T47D (cell line): ENCODE data around the gene NDUFA7.
A peak's percentile ranks its signal among the peaks of the same experiment; 100 is the strongest.

ENCODE experiments used
- DNase-seq, 2 experiments: peaks; one replicate each; pipeline versions ENCODE4 v3.0.0 to v3.0.0-alpha.2; 2011 to 2012; ENCODE audit warnings: low read depth in 1 of 2, low spot score in 1 of 2
- JUND ChIP-seq: IDR thresholded peaks from 2 replicates; pipeline ENCODE4 v1.6.1; 2012; ENCODE audit warnings: low read depth
- in situ Hi-C: cut with HindIII; loops from 2 replicates; pipeline ENCODE4 v1.10.0; 2016; ENCODE audit warnings: low sequenced_read_pairs, low pct_unique_long_range_greater_than_20kb

The NDUFA7 gene

DNA sequence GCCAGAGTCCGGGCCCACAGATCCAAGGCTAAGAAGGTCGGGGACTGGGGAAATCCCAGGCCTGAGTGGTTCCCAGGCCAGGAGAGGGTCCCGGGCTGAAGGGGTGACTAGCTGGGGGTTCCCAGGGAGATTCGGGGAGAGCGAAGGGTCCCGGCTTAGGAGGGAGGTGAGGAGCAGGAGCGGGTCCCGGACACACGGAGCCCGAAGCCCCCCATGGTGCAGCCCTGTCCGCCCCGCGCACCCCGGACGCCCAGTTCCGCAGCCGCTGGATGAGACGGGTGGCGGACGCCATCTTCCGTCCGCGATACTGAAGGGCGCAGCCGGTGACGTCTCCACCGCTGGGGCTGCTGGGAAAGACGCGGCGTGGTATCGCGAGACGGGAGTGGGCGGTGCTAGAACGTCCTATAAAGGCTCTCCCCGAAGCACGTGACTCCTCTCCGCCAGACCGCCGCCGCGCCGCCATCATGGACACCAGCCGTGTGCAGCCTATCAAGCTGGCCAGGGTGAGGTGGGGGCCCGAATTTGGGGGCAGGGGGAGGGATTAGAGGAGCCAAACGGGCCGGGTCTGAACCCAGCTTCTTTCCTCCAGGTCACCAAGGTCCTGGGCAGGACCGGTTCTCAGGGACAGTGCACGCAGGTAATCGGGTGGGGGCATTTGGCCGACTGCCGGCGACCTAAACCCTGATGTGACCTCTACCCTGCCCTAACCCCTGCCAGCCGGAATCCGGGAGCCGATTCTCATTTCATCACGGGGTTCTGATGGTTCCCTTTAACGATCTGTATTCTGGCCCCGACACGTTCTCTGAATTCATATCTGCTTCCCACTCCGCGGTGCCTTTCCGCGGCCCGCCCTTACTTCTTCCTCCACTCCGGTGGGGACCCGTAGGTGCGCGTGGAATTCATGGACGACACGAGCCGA lies at the start of gene NDUFA7, which contains the start of gene RPS28:
Gene NDUFA7, minus strand, starts transcription at position 309 of the 919 bp plus-strand sequence. Its CDS starts 17 bp downstream, at position 292.
Gene RPS28, plus strand, starts transcription at position 430 of the 919 bp plus-strand sequence. Its CDS starts 35 bp downstream, at position 465.
- in situ Hi-C loops = no loop called here
- peak; percentile 48 to 94 for DNase-seq
- TF ChIP-seq JUND = no peak

DNA sequence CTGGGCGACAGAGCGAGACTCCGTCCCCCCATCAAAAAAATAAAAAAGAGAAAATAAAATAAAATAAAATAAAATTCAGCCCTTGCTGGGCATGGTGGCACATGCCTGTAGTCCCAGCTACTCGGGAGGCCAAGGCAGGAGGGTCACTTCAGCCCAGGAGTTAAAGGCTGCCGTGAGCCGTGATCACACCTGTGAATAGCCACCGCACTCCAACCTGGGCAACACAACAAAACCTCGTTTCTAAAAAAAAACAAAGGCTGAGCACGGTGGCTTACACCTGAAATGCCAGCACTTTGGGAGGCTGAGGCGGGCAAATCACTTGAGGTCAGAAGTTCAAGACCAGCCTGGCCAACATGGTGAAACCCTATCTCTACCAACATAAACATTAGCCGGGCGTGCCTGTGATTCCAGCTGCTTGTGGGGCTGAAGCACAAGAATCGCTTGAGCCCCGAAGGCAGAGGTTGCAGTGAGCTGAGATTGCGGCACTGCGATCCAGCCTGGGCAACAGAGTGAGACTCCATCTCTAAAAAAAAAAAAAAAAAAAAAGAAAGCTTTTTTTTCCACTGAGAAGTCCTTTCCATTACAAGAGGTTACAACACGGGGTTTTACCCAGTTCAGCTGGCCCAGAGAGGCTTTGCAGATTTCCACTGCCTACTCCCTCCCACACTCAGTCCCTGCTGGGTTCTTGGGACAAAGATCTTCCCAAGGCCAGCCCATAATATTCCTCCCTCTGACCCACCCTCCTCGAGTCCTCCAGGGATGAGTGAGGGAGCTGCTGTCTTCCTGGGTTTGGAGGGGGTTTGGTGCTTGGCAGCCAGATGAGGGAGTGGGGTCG lies 49.2 kb upstream of the NDUFA7 start:
- no peak for DNase-seq
- no peak for TF ChIP-seq JUND
- in situ Hi-C loops = no loop called here

DNA sequence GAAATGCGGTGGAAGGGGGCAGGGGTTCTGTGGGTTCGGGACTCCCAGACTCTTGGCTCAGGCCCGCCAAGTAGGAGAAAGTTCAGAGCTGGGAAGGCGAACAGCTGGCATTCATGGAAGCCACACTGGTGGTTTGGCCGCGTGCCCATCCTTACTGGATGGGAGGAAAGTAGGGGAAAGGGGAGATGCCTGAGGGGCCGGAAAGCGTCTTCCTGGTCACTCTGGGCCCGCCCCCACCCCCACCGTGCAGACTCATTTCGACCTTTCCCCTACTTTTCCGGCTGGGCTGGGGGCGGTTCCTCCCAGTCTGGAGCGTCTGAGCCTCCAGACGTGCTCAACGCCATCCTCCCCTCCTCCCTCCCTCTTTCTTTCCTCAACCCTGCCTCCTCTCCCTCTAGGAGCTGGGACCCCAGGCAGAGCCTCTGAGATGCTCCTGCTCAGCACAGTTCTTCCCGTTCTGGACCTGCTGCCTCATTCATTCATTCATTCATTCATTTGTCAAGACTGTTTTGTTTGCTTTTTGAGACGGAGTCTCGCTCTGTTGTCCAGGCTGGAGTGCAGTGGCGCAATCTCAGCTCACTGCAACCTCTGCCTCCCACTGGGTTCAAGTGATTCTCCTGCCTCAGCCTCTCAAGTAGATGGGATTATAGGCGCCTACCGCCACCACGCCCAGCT lies 46.3 kb upstream of the NDUFA7 start:
- TF ChIP-seq JUND = no peak
- peak in 1 of 2 experiments; percentile 90 for DNase-seq
- in situ Hi-C loops = no loop called here

DNA sequence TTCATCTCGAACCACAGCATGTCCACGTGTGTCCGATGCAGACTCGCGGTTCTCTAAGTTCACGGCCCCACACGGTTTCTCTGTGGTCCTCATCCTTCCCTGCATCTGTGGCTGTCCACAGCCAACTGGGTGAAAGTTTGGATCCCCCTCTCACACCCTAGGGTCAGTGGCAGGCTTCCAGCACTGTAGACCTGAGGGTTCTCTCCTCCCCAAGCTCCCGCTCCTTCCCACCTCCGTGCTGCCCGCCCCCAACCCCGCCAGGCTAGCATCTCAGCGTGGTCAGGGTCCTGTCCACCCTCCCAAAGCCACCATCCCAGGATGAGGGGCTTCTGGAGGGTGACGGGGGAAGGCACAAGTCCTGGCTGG lies 45.8 kb upstream of the NDUFA7 start:
- in situ Hi-C loops = no loop called here
- TF ChIP-seq JUND = no peak
- DNase-seq = no peak

DNA sequence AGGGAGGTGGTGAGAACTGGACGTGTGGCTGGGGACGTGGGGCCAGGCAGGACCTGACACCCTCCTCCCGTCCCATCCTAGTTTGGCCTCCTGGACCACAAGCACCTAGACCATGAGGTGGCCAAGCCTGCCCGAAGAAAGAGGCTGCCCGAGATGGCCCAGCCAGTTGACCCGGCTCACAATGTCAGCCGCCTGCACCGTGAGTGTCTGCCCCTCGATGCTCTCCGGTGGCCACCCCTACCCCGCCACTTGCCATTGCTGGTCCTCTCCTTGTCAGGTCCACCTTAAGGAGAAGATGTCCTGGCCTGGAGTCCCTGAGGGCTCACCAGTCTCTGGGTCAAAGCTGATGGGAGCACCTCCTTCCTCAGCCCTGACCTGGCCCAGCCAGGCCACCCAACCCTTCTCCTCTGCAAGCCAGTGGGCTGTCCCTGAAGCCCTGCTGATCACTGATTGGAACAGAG lies 45.0 kb upstream of the NDUFA7 start:
- TF ChIP-seq JUND = no peak
- in situ Hi-C loops = no loop called here
- DNase-seq = no peak

DNA sequence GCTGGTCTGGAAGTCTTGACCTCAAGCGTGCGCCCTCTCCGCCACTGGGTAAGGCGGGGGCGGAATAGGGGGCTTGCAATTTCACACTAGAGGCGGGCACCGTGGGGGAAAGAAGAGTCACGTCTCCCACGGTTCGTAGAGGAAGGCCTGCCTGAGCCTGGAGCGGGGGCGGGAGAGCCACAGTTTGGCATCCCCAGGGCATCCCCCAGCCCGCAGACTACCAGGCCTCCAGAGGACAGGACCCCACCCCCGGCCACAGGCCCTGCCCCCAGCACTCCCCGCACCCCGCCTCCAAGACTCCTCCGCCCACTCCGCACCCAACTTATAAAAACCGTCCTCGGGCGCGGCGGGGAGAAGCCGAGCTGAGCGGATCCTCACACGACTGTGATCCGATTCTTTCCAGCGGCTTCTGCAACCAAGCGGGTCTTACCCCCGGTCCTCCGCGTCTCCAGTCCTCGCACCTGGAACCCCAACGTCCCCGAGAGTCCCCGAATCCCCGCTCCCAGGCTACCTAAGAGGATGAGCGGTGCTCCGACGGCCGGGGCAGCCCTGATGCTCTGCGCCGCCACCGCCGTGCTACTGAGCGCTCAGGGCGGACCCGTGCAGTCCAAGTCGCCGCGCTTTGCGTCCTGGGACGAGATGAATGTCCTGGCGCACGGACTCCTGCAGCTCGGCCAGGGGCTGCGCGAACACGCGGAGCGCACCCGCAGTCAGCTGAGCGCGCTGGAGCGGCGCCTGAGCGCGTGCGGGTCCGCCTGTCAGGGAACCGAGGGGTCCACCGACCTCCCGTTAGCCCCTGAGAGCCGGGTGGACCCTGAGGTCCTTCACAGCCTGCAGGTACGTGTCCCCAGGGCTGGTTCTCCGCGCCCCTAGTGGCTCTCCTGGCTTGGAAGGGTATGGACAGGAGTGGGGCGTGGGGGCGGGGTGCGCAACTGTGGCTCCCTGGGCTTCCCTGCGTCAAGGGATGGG lies 42.9 kb upstream of the NDUFA7 start, which contains the start of gene ANGPTL4:
Gene ANGPTL4, plus strand, starts transcription at position 353 of the 969 bp plus-strand sequence. Its CDS starts 167 bp downstream, at position 520.
- DNase-seq = peak; percentile 83 to 87
- no peak for TF ChIP-seq JUND
- in situ Hi-C loops = no loop called here

DNA sequence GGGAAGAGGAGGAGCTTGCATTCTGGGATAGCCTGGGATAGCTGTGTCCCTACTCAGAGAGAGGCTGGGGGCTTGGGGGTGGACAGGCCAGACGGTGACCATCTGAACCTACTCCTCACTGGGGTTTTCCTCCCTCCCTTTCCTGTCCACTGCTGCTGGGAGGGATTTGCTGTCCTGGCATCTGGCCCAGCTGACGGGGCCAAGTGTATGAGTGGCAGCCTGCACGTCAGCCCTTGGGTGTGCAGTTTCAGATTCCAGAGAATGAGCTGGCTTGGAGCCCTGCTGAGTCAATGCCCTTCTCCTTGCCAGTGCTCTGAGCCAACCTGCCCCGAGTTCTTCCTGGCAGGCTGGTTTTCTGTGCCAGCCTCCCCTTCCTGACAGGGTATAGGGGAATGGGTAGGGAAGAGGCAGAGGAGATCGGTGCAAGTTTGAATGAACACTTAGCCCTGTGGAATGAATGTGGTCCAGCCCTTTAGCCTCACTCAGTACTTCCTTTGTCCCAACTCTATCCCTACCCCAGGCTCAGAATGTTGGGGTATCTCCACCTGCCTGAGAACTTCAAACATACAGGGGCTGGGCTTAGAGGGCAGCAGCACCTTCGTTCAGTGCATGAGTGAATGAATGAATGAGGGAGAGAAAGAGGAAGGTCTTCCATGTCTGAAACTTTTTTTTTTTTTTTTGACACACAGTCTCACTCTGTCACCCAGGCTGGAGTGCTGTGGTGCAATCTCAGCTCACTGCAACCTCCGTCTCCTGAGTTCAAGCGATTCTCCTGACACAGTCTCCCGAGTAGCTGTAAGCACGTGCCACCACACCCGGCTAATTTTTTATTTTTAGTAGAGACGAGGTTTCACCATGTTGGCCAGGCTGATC lies 41.0 kb upstream of the NDUFA7 start:
- peak in 1 of 2 experiments; percentile 97 for DNase-seq
- in situ Hi-C loops = no loop called here
- peak; percentile 31; the same call in 1 of the 2 replicates for TF ChIP-seq JUND

DNA sequence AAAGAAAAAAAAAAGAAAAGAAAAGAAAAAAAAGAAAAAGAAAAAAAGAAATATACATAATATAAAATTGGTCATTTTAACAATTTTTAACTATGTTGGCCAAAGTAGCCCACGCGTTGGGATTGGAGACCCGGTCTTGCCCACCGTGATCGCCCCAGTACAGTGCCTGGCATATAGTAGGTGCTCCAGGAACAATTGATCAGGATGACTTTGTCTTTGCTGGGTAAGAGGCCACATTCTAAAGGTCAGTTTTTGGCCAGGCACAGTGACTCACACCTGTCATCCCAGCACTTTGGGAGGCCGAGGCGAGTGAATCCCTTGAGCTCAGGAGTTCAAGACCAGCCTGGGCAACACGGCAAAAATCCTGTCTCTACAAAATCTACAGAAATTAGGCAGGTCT lies 39.0 kb upstream of the NDUFA7 start:
- DNase-seq = no peak
- no peak for TF ChIP-seq JUND
- in situ Hi-C loops = no loop called here

DNA sequence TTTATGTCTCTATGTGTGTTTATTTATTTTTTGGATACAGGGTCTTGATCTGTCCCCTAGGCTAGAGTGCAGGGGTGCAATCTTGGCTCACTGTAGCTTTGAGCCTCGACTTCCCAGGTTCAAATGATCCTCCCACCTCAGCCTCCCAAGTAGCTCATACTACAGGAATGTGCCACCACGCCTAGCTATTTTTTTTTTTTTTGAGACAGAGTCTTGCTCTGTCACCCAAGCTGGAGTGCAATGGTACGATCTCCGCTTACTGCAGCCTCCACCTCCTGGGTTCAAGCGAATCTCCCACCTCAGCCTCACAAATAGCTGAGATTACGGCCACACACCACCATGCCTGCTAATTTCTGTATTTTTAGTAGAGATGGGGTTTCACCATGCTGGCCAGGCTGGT lies 37.8 kb upstream of the NDUFA7 start:
- no peak for DNase-seq
- no peak for TF ChIP-seq JUND
- in situ Hi-C loops = no loop called here

DNA sequence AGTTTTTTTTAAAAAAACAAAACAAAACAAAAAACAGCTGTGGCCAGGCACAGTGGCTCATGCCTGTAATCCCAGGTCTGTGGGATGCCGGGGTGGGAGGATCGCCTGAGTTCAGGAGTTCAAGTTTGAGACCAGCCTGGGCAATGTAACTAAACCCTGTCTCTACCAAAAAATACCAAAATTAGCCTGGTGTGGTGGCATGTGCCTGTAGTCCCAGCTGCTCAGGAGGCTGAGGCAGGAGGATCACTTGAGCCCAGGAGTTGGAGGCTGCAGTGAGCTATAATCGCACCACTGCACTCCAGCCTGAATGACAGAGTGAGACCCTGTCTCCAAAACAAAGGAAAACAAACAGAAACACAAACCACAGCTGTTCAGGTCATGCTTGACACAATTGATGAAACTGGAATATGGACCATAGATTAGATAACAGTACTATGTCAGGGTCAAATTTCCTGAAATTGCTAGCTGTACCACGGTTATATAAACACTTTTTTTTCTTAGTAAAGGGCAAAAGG lies 35.9 kb upstream of the NDUFA7 start:
- no peak for DNase-seq
- in situ Hi-C loops = no loop called here
- TF ChIP-seq JUND = no peak
